HG03196 (cell line): ENCODE data around the gene SAMD8.
A peak's percentile ranks its signal among the peaks of the same experiment; 100 is the strongest.
"Not testable (repeated sequence)": the region's sequence is repeated elsewhere in the genome, so short reads cannot be mapped to it uniquely, and the experiment has no call there.

Experiments used
- ATAC-seq: cut with Tn5 transposase; IDR thresholded peaks from one replicate; pipeline ENCODE4 v1.9.1; 2021; ENCODE audit not compliant: unreplicated experiment

The SAMD8 gene

DNA sequence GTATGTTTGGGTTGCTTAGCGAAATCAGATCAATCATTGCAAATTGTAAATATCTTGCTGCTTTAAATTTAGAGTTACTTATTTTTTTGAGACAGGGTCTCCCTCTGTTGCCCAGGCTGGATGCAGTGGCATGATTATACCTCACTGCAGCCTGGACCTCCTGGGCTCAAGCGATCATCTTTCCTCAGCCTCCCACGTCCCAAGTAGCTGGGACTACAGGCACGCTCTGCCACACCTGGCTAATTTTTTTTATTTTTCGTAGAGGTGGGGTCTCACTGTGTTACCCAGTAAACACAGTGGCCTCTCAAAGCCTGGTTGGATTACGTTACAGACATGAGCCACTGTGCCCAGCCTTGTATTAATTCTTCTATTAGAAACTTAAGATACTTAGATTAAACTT lies 100.9 kb downstream of the SAMD8 start:
- ATAC-seq: no peak

DNA sequence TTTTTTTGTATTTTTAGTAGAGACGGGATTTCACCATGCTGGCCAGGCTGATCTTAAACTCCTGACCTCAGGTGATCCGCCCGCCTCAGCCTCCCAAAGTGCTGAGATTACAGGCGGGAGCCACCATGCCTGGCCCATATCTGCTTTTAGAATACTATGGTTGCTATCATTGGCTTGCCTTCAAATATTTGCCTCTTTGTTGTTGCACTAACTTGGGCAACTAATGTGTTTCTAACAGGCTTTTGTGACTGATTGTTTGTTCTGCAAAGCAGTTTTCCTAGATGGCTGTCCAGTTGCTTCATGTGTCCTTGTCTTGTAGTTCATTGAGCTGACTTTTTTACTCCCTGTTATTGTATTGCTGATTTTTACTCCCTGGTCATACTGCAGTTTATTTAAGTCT lies 108.8 kb downstream of the SAMD8 start:
- no peak for ATAC-seq

DNA sequence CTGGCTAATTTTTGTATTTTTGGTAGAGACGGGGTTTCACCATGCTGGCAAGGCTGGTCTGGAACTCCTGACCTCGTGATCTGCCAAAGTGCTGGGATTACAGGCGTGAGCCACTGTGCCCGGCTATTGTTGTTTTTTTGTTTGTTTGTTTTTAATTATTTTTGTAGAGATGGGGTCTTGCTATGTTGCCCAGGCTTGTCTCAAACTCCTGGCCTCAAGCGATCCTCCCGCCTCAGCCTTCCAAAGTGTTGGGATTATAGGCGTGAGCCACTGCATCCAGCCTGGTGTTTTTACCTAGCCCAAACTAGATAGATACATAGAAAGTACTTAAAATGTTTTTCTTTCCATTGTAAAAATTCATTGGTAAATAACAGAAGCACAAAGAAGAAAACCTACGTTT lies 110.0 kb downstream of the SAMD8 start:
- ATAC-seq: not testable (repeated sequence)

DNA sequence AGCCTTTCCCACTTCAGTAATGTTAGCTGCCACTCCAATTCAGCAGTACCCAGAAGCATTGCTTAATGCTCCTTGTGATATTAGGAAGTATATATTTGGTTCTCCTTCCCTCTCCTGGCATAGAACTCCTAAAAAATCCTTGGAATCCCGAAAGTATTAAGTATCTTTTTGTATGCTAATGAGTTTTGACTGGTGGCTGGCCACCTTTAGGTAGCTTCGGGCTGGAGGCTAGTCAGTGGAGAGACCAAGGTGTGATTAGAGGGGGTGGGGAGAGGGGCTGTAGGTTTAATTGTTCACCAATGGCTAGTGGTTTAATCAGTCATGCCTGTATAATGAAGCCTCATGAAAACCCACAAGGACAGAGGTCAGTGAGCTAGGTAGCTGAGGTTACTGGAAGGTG lies 112.1 kb downstream of the SAMD8 start:
- no peak for ATAC-seq

DNA sequence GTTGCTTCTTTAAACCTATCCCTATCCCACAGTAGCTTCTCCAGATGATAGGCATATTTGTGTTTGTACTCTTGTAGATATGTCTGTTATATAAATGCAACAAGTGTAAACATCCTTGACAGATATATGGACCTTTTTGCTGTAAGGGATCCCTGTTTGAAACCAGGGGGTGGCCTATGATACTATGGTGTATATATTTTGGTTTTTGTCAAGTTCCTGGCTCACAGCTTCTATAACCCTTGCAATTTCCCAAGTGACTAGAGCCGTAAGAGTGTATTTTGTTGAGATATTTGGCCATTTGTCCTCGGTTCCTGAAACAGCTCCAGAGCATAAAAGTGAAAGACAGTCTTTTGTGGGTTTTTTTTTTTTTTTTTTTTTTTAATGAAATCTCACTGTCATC lies 114.6 kb downstream of the SAMD8 start:
- ATAC-seq: no peak

DNA sequence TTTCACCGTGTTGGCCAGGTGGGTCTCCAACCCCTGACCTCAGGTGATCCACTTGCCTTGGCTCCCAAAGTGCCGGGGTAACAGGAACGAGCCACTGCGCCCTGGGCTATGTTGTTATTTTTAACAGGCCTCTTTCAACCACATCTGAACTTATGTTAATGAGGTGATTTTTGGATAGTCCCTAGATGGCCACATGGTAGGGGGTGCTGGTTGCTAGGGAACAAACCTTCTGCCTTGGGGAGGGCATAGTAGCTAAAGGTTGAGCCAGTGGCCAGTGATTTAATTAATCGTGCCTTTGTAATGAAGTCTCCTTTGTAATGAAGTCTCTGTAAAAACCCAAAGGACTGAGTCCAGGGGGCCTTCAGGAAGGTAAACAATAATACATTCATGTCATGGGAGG lies 115.2 kb downstream of the SAMD8 start:
- ATAC-seq: no peak

DNA sequence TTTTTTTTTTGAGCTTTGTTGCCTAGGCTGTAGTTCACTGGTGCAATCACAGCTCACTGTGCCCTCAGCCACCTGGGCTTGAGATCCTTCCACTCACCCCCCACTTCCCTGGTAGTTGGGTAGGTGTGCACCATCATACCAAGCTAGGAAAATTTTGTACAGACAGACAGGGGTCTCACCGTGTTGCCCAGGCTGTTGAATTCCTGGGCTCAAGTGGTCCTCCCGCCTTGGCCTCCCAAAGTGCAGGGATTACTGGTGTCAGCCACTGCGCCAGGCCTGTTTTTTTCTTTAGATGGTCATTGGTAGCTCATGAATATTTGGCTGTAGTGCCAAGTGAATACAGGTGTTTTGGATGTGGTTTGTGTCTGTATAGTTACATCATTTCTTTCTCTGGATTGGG lies 116.8 kb downstream of the SAMD8 start:
- ATAC-seq: no peak

DNA sequence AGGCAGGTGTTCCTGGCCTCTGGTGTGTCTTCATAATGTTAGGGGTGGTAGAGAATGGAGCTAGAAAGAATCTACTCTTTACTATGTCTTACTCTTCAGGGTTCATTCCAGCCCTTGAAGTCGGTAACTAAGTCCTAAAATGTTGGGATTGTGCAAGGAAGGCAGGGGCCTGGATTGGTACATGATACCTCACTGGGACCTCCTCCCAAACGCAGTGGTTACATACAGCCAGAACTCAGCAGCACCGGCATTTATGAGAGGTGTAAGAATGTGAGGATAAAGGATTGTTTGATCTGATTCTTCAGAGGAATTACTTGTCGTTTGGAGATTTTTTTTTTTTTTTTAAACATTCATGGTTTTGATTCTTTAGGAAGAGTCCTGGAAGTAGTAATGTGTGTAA lies 117.4 kb downstream of the SAMD8 start:
- ATAC-seq: no peak

DNA sequence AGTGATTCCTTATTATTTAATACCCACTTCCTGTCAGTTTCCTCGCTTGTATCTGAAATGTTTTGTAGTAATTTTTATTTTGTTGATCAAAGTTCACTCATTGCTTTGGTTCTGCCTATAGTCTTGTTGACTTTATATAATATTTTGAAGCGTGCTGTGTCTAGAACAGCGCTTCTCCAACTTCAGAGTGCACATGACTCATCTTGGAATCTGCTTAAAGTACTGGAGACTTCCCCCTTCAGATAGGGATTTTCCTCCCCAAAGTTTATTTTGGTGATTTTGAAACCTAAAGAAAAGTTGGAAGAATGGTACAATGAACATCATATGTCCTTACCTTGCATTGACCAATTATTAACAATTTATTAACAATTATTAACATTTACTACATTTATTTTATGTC lies 118.5 kb downstream of the SAMD8 start:
- ATAC-seq: no peak

DNA sequence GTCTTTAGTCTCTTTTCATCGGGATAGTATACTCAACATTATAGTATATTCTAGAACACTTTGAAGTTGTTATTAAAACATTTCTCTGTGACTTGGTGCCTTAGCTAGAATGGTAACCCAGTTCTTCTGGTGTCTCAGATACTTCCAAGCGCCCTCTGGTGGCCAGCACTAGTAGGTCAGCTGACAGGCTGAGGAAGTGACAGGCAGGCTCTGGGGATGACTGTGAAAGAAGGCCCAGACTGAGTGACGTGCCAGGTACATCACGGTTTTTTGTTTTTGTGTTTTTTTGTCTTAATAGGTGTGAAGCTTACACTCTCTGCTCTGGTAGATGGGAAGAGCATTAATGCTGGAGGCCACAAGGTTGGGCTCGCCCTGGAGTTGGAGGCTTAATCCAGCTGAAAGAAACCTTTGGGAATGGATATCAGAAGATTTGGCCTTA lies 119.2 kb downstream of the SAMD8 start:
- peak; percentile 32 for ATAC-seq
